Nephron progenitor cell (in vitro differentiated cells): ENCODE measurements around the gene CA10.

Source experiments
- DNase-seq: peaks from one replicate; pipeline ENCODE4 v3.0.0; 2021
- H3K27ac Mint-ChIP-seq: 2 replicates; pipeline ENCODE4 v1.8.0; 2021; ENCODE audit warnings: mild to moderate bottlenecking, moderate library complexity, mixed read lengths
- H3K27me3 Mint-ChIP-seq: 2 replicates; pipeline ENCODE4 v1.8.0; 2021; ENCODE audit warnings: mild to moderate bottlenecking, low read depth, mixed read lengths; ENCODE audit not compliant: poor library complexity
- H3K36me3 Mint-ChIP-seq: 2 replicates; pipeline ENCODE4 v1.8.0; 2021; ENCODE audit warnings: low read depth, mixed read lengths
- H3K4me1 Mint-ChIP-seq: 2 replicates; pipeline ENCODE4 v1.8.0; 2021; ENCODE audit warnings: mixed read lengths
- H3K4me3 Mint-ChIP-seq: 2 replicates; pipeline ENCODE4 v1.8.0; 2021; ENCODE audit warnings: mild to moderate bottlenecking, moderate library complexity, mixed read lengths
- H3K9me3 Mint-ChIP-seq: 2 replicates; pipeline ENCODE4 v1.8.0; 2021; ENCODE audit warnings: mild to moderate bottlenecking, moderate library complexity, mixed read lengths
- TF ChIP-seq, protein P1 (sequence below): fragments of 200-600 bp; sonication (generic); IDR thresholded peaks from 2 replicates; pipeline ENCODE4 v1.5.0; 2021; ENCODE audit warnings: antibody characterized with exemption

CA10 gene

DNA sequence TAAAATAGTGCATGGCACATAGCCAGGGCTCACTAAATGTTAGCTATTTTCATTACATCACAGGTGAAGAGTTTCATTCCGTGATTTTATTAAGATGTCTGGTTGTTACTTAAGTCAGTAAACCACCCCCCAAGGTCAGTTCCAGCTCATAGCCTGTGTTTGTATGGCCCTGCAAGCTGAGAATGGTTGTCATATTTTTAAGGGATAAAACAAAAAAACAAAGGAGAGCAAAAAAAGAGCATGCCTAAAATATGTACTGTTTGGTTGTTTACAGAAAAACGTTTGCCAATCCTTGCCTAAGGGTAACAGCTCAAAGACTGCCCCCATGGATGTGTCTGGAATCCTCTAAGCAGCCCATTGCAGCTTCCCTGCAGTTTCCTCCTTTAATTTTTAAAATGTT lies 329.6 kb downstream of the CA10 start:
- no peaks in the 10 kb centered on the region for H3K9me3 Mint-ChIP-seq
- H3K27me3 Mint-ChIP-seq, result peaks cover 3% of the 10 kb centered on the region
- no peak overlapping the region for H3K4me3 Mint-ChIP-seq
- TF ChIP-seq, protein P1, sequence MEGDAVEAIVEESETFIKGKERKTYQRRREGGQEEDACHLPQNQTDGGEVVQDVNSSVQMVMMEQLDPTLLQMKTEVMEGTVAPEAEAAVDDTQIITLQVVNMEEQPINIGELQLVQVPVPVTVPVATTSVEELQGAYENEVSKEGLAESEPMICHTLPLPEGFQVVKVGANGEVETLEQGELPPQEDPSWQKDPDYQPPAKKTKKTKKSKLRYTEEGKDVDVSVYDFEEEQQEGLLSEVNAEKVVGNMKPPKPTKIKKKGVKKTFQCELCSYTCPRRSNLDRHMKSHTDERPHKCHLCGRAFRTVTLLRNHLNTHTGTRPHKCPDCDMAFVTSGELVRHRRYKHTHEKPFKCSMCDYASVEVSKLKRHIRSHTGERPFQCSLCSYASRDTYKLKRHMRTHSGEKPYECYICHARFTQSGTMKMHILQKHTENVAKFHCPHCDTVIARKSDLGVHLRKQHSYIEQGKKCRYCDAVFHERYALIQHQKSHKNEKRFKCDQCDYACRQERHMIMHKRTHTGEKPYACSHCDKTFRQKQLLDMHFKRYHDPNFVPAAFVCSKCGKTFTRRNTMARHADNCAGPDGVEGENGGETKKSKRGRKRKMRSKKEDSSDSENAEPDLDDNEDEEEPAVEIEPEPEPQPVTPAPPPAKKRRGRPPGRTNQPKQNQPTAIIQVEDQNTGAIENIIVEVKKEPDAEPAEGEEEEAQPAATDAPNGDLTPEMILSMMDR, result no peak
- H3K4me1 Mint-ChIP-seq, result no peaks in the 10 kb centered on the region
- H3K36me3 Mint-ChIP-seq, result no peaks in the 10 kb centered on the region
- no peak for DNase-seq
- H3K27ac Mint-ChIP-seq, result no peak overlapping the region

DNA sequence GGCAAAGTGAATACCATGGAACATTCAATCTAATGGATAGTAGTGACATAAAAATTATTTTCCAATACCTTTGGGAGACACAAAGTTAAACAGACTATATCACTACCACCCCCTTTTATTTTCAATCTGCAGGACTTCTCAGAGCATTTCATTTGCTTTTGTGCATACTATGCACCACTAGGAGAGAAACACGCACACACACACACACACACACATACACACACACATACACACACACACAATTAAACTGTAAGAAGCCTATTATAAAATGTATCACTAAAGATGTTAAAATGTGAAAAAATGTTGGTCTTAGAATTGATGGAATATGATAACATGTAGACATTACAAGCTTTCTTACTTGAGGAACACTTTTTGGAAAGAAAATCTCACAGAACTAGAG lies 331.4 kb downstream of the CA10 start:
- Mint-ChIP-seq H3K36me3 (no peaks in the 10 kb centered on the region), H3K4me3 (no peak overlapping the region), H3K27ac (no peak overlapping the region), H3K4me1 (no peaks in the 10 kb centered on the region), H3K27me3 (no peaks in the 10 kb centered on the region), H3K9me3 (no peaks in the 10 kb centered on the region)
- TF ChIP-seq, protein P1, result no peak
- DNase-seq, result no peak

DNA sequence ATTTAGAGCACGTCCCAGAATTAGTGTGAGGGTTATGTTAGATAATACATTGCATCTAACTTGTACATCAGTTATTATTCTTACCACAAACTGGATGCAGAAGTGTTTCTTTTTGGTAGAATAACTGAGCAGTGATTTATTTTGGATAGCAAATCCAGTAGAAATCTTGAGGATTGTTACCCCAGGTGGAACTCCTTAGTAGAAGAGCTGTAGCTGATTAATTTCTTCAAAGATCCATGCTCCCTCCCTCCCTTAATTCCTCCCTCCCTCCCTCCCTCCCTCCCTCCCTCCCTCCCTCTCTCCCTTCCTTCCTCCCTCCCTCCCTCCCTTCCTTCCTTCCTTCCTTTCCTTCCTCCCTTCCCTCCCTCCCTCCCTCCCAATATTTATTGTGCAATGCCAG lies 337.7 kb downstream of the CA10 start:
- TF ChIP-seq, protein P1, result no peak
- H3K9me3 Mint-ChIP-seq, result no peaks in the 10 kb centered on the region
- no peaks in the 10 kb centered on the region for H3K4me1 Mint-ChIP-seq
- no peak overlapping the region for H3K27ac Mint-ChIP-seq
- peaks cover 9% of the 10 kb centered on the region for H3K27me3 Mint-ChIP-seq
- no peak overlapping the region for H3K4me3 Mint-ChIP-seq
- DNase-seq, result no peak
- H3K36me3 Mint-ChIP-seq, result no peaks in the 10 kb centered on the region

DNA sequence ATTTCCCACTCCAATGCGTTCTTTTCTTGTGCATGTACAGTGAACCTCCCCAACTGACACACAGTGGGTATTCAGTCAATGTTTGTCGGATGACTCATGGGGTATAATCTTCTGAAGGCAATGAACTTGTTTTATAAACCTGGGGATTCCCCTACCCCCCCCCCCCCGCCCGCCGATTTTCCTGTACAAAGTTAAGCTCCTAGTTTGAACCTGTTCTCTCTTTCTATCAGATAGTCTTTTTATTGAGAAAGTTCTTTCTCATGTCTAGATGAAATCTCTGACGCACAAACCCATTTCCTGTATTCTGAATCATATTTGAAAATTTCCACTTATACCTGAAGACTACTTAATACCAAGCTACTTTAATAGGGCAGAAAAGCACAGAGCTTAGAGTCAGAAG lies 338.3 kb downstream of the CA10 start:
- H3K9me3 Mint-ChIP-seq, result no peaks in the 10 kb centered on the region
- H3K4me3 Mint-ChIP-seq, result no peak overlapping the region
- H3K27me3 Mint-ChIP-seq, result peaks cover 9% of the 10 kb centered on the region
- no peak overlapping the region for H3K27ac Mint-ChIP-seq
- no peaks in the 10 kb centered on the region for H3K36me3 Mint-ChIP-seq
- no peak for DNase-seq
- TF ChIP-seq, protein P1, result no peak
- no peaks in the 10 kb centered on the region for H3K4me1 Mint-ChIP-seq

DNA sequence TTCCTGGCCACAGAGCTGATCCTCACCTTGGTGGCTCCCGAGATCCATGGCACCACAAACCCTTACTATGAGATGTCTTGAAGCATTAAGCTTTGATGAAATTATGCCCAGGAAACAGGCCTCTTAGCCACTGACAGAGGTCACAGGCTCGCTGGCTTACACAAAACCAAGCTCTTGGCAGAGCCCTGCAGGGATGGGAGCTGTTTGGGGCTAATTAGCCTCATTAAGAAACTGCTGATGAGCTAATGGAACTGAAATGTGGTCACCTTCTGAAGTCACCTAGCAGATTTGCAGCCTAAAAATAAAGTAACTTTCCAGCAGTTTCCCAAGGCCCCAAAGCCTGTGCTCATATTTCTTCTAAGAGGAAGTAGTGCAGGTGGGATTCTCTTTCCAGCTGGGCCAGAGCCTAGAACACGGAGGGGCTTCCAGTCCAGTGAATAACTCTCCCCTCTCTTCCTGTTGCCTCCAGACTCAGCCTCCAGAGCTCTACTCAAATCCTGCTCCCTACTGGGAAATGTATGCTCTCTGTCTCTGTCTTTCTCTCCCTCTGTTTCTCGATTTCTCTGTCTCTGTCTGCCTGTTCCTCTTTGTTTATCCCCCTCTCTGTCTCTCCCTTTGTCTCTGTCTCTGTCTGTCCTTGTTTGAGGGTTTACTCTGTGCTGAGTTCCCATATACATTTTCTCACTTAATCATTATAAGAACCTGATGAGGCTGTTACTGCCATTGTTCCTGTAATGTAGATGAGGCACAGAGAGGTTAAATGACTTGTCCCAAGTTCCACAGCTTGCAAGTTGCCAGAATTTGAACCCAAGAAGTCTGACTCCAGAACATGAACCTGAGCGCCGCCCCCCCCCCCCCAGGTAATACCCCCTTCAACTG lies 338.9 kb downstream of the CA10 start:
- DNase-seq, result no peak
- H3K4me3 Mint-ChIP-seq, result no peak overlapping the region
- no peaks in the 10 kb centered on the region for H3K36me3 Mint-ChIP-seq
- TF ChIP-seq, protein P1, result no peak
- peaks cover 9% of the 10 kb centered on the region for H3K27me3 Mint-ChIP-seq
- H3K27ac Mint-ChIP-seq, result no peak overlapping the region
- no peaks in the 10 kb centered on the region for H3K4me1 Mint-ChIP-seq
- H3K9me3 Mint-ChIP-seq, result no peaks in the 10 kb centered on the region

DNA sequence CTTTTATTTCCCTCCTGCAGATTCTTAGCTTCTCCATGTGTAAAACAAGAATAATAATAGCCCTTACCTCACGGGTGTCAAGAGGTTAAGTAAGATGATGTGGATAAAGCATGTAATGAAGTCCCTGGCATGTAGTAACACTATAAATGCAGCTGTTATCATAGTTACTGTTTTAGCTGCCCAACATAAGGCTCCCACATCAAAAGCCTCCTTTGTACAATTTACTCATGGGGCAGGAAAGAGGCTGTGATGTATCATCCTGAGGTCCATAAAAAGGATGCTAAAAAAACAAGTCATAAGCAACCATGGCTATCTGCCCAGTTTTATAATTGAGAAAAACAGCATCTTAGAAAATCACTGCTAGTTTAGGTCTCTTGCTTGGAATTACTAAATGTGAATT lies 339.7 kb downstream of the CA10 start:
- no peaks in the 10 kb centered on the region for H3K36me3 Mint-ChIP-seq
- H3K9me3 Mint-ChIP-seq, result no peaks in the 10 kb centered on the region
- H3K4me3 Mint-ChIP-seq, result no peak overlapping the region
- TF ChIP-seq, protein P1, result no peak
- no peak overlapping the region for H3K27ac Mint-ChIP-seq
- H3K4me1 Mint-ChIP-seq, result no peaks in the 10 kb centered on the region
- DNase-seq, result no peak
- peaks cover 9% of the 10 kb centered on the region for H3K27me3 Mint-ChIP-seq
